Measurements from ENCODE around the gene UFM1. TPM values are rescaled to one million over a fixed set of nuclear protein-coding genes. Genes with fewer than 3 reads are reported as not detected.

The UFM1 gene
- total RNA-seq, 1 experiment from 2014 or later = 83.9 TPM

GRCh38 chr13:38412266-38412665 lies 62.6 kb downstream of the UFM1 start:
- Histone ChIP-seq H3K27me3 (replicated peaks) (no peaks in the 10 kb centered on the region), H3K4me3 (no peak overlapping the region), H3K36me3 (no peaks in the 10 kb centered on the region), H3K9me3 (replicated peaks) (no peaks in the 10 kb centered on the region), H3K4me1 (replicated peaks) (no peaks in the 10 kb centered on the region), H3K27ac (no peak overlapping the region)
- no peak for DNase-seq (ENCODE audit: low read depth in 1 of 2, low spot score in 2 of 2)
